ENCODE data around the gene FAHD2B. TPM values are rescaled to one million over a fixed set of nuclear protein-coding genes. Genes with fewer than 3 reads are reported as not detected.
"Not testable (repeated sequence)": the region's sequence is repeated elsewhere in the genome, so short reads cannot be mapped to it uniquely, and the experiment has no call there.

FAHD2B gene, protein sequence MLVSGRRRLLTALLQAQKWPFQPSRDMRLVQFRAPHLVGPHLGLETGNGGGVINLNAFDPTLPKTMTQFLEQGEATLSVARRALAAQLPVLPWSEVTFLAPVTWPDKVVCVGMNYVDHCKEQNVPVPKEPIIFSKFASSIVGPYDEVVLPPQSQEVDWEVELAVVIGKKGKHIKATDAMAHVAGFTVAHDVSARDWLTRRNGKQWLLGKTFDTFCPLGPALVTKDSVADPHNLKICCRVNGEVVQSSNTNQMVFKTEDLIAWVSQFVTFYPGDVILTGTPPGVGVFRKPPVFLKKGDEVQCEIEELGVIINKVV
- 34.1 TPM for total RNA-seq
- long read RNA-seq, transcript FAHD2B-201 (8 exons, 1,305 nt): minor isoform, 6 of 76 reads
- long read RNA-seq, transcript FAHD2B-202 (9 exons, 1,388 nt): major isoform, 57 of 76 reads
- long read RNA-seq, partial matches to known transcripts: 3 of 76 reads
- long read RNA-seq, other reads (novel, unspliced or antisense): 10 of 76 reads

DNA sequence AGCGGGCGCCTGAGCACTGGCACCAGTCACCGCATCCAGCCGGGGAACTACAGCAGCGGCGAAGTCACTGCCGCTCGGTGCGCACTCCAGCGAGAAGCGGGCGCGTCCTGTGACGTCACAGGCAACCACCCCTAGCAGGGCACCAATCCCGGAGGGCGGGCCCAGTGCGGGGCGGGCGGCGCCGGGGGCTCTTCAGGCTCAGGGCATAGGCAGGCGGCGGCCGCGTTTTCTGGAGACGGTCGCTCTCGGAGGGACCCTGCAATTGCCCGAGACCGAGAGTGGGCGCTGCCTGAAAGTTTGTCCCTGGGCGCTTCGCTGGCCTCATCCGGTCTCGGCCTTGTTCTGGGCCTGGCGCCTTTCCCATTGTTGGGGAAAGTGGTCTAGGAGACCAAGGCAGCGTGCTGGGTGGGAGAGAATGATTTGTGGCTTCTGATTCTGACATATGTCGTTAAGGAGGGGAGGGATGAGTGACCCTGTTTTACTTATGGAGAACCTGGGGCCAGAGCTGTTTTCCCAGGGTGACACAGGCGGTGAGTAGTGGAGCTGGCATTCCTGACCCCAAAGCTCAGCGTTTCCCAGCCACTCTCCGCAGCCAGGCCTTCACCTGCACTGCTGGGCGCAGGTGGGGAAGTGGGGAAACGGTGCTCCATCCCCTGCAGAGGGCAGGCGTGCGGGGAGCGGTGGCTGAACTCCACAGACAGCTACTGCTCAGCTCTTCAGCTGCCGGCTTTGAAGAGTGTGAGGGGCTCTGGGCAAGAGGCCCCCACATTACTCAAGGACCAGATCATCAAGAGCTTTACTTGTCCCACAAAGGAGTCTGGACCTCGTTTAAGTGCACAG lies at the start of gene FAHD2B:
Gene FAHD2B, minus strand, starts transcription at position 111 of the 840 bp plus-strand sequence. CDS start 3,176 bp downstream, outside the sequence.
- H3K27ac ChIP-seq (replicated peaks): peak within 1 kb of the TSS; percentile 64
- DNase-seq: peak; percentile 85
- H3K27me3 ChIP-seq (ENCODE audit: low read depth); intact Hi-C loops (cut with micrococcal nuclease); H3K4me1 ChIP-seq; H3K9me3 ChIP-seq (replicated peaks); H3K36me3 ChIP-seq: not testable (repeated sequence)
- peak within 1 kb of the TSS; percentile 65 for H3K4me3 ChIP-seq

DNA sequence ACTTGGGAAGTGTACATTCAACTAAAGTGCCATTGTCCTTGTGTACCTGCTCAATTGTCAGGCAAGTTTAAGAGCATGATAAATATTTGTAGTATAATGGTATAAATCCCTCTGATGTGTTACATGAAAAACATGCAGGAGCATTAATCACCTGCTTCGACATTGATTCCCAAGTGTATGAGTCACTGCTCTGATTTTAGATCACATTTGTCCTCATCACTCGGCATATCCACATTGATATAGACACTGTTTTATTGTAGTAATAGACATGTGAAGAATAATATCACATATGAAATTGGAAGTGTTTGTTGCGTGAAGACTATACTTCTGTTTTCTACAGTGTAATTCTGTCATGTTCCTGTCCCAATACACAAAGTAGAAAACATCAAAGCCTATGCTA lies 49.3 kb upstream of the FAHD2B start:
- H3K27me3 ChIP-seq (ENCODE audit: low read depth); DNase-seq; H3K4me1 ChIP-seq; H3K9me3 ChIP-seq (replicated peaks); intact Hi-C loops (cut with micrococcal nuclease); H3K27ac ChIP-seq (replicated peaks); H3K4me3 ChIP-seq: not testable (repeated sequence)
- peaks cover 30% of the 10 kb centered on the region for H3K36me3 ChIP-seq

DNA sequence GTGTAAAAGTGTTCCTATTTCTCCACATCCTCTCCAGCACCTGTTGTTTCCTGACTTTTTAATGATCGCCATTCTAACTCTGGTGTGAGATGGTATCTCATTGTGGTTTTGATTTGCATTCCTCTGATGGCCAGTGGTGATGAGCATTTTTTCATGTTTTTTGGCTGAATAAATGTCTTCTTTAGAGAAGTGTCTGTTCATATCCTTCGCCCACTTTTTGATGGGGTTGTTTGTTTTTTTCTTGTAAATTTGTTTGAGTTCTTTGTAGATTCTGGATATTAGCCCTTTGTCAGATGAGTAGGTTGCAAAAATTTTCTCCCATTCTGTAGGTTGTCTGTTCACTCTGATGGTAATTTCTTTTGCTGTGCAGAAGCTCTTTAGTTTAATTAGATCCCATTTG lies 34.4 kb upstream of the FAHD2B start:
- H3K27ac ChIP-seq (replicated peaks); H3K27me3 ChIP-seq (ENCODE audit: low read depth); DNase-seq; H3K4me3 ChIP-seq; H3K4me1 ChIP-seq; H3K36me3 ChIP-seq; intact Hi-C loops (cut with micrococcal nuclease); H3K9me3 ChIP-seq (replicated peaks): not testable (repeated sequence)

DNA sequence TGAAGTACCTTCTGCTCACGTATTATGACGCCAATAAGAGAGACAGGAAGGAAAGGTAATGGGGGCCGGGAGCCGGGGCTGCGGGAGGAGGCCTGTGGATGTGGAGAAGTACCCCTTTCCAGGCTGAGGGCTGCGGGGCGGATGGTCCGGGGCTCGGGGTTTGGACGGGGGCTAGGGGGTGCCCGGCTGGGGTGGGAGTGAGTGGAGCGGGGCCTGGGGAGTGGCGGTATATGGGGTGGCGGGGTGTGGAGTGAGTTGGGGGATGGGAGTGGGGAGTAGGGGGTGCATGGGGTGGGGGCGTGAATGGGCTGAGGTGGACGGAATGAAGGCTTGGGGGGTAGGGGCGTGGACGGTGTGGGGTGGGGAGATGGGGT lies 19.2 kb upstream of the FAHD2B start:
- H3K27ac ChIP-seq (replicated peaks): peak overlapping the region; percentile 97
- peak; percentile 28 for DNase-seq
- H3K4me3 ChIP-seq: peak overlapping the region; percentile 91
- H3K4me1 ChIP-seq; intact Hi-C loops (cut with micrococcal nuclease); H3K36me3 ChIP-seq; H3K27me3 ChIP-seq (ENCODE audit: low read depth); H3K9me3 ChIP-seq (replicated peaks): not testable (repeated sequence)

DNA sequence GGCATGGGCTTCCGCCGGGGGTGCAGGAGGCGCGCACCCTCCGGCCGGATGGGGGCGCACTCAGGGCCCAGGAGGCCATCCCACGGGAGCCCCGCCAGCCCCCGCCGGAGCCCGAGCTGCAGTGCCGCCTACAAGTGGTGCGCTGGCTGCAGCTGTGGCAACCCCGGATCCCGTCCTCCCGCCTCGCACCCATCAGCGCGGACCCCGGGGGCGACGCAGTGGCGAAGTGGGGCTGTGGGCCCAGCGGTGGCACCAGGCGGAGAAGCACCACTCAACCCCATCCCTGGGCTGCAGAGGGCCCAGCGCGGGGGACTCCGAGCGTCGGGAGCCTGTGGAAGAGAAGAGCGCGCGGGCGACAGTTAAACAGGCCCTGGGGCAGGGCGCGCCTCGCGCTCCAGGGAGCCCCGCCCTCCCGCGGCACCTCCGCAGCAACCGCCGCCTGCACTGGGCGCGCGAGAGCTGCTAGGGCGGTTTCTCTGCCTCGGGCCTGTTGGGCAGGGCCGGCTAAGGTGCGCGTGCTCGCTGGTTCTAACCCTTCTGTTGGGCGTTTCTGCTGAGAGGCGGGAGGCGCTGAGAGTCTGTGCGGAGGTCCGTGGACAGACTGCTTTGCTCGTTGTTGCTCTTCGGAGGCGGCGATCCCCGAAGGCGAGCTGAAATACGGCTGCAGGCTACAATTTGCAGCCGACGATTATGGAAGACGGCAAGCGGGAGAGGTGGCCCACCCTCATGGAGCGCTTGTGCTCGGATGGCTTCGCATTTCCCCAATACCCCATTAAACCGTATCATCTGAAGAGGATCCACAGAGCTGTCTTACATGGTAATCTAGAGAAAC lies 18.6 kb upstream of the FAHD2B start, which contains the start of gene ANKRD36:
Gene ANKRD36, plus strand, starts transcription at position 104 of the 832 bp plus-strand sequence. Its CDS starts 587 bp downstream, at position 691.
- H3K4me1 ChIP-seq; H3K27me3 ChIP-seq (ENCODE audit: low read depth); intact Hi-C loops (cut with micrococcal nuclease): not testable (repeated sequence)

DNA sequence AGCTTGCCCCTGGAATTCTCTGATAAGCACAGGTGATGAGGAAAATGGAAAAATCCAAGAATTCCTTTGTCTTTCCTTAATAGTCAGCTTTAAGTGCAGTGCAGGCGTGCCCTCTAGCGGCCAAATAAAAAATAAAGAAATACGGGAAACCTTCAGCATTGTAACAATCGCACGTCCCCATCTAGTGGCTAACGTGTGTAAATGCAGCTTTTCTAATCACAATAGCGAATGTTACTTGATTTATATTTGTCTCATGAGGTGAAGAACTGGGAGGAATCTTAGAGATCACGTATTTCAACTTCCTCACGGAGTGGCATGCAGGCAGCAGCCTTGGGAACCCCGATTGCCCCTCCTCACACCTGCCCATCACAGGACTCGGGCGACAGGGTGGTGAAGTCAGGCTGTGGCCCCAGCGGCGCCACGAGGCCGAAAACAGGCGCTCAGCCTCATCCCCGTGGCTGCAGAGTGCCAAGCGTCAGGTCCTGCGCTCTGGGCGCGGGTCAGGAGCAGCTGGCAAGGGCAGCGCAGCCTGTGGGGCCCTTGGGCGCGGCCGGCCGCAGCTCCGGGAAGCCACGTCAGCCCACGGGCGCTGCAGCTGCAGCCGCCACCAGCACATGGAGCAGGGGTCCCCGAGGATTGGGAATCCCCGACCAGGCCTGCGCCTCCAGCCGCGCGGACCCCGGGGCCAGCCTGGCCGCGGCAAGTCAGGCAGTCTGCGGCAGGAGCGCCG lies 17.8 kb upstream of the FAHD2B start:
- intact Hi-C loops (cut with micrococcal nuclease): not testable (repeated sequence)

More for the DNA sequence above, 18.6 kb upstream of the FAHD2B start, which contains the start of gene ANKRD36:
- peak; percentile 85 for DNase-seq
- H3K36me3 ChIP-seq; H3K9me3 ChIP-seq (replicated peaks): not testable (repeated sequence)
- Histone ChIP-seq H3K27ac (replicated peaks) (peak within 1 kb of the TSS; percentile 97), H3K4me3 (peak within 1 kb of the TSS; percentile 91)
- TF ChIP-seq, protein P1, sequence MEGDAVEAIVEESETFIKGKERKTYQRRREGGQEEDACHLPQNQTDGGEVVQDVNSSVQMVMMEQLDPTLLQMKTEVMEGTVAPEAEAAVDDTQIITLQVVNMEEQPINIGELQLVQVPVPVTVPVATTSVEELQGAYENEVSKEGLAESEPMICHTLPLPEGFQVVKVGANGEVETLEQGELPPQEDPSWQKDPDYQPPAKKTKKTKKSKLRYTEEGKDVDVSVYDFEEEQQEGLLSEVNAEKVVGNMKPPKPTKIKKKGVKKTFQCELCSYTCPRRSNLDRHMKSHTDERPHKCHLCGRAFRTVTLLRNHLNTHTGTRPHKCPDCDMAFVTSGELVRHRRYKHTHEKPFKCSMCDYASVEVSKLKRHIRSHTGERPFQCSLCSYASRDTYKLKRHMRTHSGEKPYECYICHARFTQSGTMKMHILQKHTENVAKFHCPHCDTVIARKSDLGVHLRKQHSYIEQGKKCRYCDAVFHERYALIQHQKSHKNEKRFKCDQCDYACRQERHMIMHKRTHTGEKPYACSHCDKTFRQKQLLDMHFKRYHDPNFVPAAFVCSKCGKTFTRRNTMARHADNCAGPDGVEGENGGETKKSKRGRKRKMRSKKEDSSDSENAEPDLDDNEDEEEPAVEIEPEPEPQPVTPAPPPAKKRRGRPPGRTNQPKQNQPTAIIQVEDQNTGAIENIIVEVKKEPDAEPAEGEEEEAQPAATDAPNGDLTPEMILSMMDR (IDR thresholded peaks at IDR 0.05; ENCODE audit: borderline replicate concordance): peak; percentile 60

DNA sequence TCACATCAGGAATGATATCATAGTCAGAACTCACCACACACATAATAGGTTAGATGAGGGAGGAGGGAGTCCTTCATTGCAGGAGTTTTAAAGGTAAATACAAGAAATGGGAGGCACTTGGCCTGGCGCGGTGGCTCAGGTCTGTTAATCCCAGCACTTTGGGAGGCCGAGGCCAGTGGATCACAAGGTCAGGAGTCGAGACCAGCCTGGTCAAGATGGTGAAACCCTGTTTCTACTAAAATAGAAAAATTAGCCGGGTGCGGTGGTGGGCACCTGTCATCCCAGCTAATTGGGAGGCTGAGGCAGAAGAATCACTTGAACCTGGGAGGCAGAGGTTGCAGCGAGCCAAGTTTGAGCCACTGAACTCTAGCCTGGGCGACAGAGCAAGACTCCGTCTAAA lies 16.6 kb upstream of the FAHD2B start:
- DNase-seq; H3K4me1 ChIP-seq; H3K9me3 ChIP-seq (replicated peaks); H3K36me3 ChIP-seq; intact Hi-C loops (cut with micrococcal nuclease); H3K4me3 ChIP-seq; H3K27ac ChIP-seq (replicated peaks): not testable (repeated sequence)
- peaks cover 10% of the 10 kb centered on the region for H3K27me3 ChIP-seq (ENCODE audit: low read depth)

More for the DNA sequence above, 17.8 kb upstream of the FAHD2B start:
- peak; percentile 36 for DNase-seq
- H3K9me3 ChIP-seq (replicated peaks); H3K36me3 ChIP-seq; H3K4me1 ChIP-seq; H3K27me3 ChIP-seq (ENCODE audit: low read depth): not testable (repeated sequence)
- peak overlapping the region; percentile 97 for H3K27ac ChIP-seq (replicated peaks)
- TF ChIP-seq, protein P1 (IDR thresholded peaks at IDR 0.05; ENCODE audit: borderline replicate concordance): peak; percentile 85
- peak overlapping the region; percentile 91 for H3K4me3 ChIP-seq

DNA sequence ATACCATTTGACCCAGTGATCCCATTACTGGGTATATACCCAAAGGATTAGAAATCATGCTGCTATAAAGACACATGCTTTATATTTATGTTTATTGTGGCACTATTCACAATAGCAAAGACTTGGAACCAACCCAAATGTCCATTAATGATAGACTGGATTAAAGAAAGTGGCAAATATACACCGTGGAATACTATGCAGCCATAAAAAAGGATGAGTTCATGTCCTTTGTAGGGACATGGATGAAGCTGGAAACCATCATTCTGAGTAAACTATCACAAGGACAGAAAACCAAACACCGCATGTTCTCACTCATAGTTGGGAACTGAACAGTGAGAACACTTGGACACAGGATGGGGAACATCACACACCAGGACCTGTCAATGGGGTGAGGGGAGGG lies 12.2 kb upstream of the FAHD2B start:
- H3K36me3 ChIP-seq; H3K9me3 ChIP-seq (replicated peaks); H3K4me3 ChIP-seq; H3K27ac ChIP-seq (replicated peaks); intact Hi-C loops (cut with micrococcal nuclease); DNase-seq; H3K4me1 ChIP-seq: not testable (repeated sequence)
- H3K27me3 ChIP-seq (ENCODE audit: low read depth): peaks cover 19% of the 10 kb centered on the region

DNA sequence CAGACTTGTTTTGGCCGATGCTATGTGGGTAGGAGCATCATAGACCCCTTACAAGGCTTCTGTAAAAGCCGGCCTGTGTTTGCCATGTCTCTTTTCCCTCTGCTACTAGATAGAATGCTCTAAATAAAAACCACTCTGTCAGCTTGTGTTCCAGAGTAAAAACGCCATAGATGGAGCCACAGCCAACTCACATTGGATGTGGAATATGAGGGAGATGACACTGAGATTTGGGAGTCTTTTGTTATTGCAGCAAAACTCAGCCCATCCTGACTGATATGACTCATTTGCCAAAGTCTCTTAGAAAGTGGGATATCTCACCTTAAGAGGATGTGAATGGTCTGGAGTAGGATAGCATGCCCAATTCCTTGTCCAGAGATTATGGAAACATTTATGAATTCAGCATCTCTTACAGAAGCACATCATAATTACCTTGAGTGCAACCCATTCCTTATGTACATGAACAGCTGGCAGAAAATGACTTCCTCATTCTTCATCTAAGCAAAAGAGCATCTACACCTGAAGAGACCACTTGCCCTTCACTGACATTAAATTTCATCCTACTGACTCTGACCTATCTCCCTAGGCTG lies 4.2 kb upstream of the FAHD2B start:
- H3K9me3 ChIP-seq (replicated peaks); intact Hi-C loops (cut with micrococcal nuclease): not testable (repeated sequence)

More for the DNA sequence above, 4.2 kb upstream of the FAHD2B start:
- not testable (repeated sequence) for DNase-seq; H3K4me1 ChIP-seq; H3K36me3 ChIP-seq; H3K27ac ChIP-seq (replicated peaks); H3K4me3 ChIP-seq
- H3K27me3 ChIP-seq (ENCODE audit: low read depth): peaks cover 12% of the 10 kb centered on the region
